UCSD-AML1 (cell line): ENCODE results near the gene NOL9.

Experiments used
- DNase-seq: peaks from one replicate; lab custom pipeline; 2025; ENCODE audit not compliant: unreplicated experiment; lab: John Stamatoyannopoulos, UW

The NOL9 gene

DNA sequence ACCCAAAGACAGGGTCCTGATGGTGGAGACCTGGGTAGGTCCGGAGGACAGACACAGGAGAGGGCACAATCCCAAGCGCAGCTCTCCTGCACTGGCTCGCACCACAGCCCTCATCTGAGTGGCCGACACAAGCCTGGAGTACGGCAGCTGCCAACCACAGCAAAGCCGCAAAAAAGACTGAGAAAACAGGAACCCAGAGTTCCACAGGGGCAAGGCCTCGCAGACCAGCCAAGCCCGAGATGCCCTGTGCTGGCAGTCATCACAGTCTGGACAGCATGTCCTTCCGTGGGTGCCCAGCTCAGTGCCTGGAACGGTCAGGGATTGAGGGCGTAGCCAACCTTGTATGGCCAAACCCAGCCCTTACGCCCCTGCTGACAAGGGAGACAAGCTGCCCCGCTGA, 36.9 kb upstream of the NOL9 start:
- peak; percentile 66 for DNase-seq

DNA sequence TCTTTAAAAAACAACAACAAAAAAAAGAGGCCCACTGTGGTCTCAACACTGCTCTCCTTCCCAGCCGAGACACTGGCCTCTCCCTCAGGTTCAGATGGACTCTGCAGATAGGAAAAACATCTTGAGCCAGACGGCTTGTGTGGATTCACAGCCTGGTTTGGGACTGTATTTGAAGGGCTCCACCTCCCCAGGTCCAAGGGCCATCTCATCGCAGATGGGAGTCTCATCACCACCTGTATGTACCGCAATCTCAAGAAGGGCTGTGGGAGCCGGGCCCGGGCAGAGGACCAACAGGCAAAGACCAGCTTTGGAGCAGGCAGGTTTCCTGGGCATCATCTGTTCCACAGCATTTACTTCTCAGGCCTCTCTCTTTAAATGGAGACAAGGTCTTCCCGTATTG, 35.7 kb upstream of the NOL9 start:
- DNase-seq, result no peak

GRCh38 chr1:6588893-6589520, 34.7 kb upstream of the NOL9 start:
- DNase-seq, result peak; percentile 54

DNA sequence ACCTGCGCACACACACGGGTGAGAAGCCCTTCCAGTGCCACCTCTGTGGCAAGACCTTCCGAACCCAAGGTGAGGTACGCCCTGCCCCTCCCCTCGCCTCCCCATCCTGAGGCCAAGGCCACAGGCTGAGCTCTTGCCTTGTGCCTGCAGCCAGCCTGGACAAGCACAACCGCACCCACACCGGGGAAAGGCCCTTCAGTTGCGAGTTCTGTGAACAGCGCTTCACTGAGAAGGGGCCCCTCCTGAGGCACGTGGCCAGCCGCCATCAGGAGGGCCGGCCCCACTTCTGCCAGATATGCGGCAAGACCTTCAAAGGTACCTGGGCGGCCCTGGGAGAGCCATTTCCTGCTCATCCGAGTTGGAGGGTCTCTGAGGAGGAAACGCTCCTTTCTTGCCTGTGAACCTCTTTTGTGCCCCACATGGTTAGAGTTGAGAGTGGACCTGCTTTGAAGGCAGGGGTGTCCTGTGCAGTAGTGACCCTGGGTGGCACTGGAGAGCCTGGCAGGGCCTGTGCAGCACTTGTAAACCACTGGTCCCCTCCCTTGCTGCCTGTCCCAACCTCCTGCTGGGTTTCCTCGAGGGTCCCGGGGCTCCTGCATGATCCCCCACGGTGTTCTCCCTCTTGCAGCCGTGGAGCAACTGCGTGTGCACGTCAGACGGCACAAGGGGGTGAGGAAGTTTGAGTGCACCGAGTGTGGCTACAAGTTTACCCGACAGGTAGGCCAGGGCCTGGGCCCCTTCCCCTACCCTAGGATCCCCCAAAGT, 34.0 kb upstream of the NOL9 start:
- DNase-seq, result no peak

GRCh38 chr1:6587261-6588005, 33.1 kb upstream of the NOL9 start:
- DNase-seq, result no peak

DNA sequence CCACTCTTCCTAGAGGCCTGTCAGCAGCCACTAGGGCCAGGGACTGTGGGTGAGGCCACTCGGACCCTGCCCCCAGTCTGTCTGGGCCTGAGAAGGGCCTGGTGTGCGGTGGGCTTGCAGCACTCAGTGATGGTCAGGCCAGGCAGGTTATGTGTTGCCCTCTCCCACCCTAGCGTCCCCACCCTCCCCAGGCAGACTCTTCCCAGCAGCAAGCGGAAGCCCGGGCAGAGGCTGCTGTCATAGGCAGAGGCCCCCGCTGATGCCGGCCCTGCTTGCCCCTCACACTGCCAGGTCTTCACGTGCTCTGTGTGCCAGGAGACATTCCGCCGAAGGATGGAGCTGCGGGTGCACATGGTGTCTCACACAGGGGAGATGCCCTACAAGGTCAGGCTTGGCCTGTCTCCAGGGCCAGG, 32.1 kb upstream of the NOL9 start:
- no peak for DNase-seq

DNA sequence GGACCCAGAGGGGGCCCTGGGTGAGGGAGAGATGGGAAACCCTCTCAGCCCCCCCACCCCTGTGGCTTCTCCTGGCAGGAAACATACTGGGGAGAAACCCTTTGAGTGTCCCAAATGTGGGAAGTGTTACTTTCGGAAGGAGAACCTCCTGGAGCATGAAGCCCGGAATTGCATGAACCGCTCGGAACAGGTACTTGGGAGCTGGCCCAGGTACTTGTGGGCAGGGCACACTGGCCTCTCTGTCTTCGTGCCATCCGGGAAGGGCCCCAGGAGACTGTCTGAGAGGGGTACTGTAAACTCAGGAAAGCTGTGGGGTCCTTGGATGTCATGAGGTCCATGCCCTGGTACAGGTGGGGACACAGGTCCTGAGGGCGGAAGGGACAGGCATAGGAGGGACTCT, 31.5 kb upstream of the NOL9 start:
- no peak for DNase-seq

- DNase-seq, result no peak
Observed at GRCh38 chr1:6585081-6585722, 30.9 kb upstream of the NOL9 start.

DNA sequence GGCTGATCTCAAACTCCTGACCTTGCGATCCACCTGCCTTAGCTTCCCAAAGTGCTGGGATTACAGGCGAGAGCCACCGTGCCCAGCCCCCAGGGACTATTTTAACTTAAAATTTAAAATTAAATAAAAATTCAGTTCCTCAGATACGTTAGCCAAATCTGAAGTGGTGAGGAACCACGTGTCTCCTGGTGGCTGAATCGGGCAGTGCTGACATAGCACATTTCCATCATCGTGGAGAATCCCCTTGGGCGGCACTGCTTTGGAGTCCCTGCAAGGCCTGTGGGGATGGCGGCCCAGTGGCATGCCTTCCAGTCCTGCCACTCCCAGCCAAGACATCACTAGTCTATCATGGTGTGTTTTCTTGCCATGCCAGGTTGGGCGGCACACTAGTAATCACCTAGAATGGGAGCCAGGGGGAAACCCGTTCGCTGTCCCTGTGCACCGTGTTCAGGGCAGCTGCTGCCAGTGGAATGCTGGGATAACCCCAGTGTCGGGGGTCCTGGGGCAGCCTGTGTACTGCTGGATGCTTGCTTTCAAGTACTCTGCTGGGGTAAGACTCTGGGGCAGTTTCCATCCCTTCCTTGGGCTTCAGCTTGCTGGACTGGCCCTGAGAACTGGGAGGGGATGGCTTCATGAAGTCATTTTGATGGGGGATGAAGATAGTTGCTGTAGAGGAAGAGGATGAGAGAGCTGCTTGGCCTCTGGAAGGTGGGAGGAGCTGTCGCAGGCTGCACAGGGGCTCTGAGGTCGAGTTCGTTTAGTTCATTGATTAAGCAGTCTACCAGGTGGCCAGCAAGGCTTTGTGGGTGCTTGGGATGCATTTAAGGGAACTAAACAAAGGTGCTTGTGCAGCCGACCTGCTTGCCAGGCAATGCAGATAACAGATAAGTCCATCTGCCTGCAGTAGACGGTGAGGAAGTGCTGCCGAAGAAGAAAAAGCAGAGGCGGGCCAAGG, 30.1 kb upstream of the NOL9 start:
- DNase-seq, result no peak

- DNase-seq, result no peak
Observed at GRCh38 chr1:6582370-6582769, 28.1 kb upstream of the NOL9 start.

- peak; percentile 74 for DNase-seq
Observed at GRCh38 chr1:6581561-6582305, 27.4 kb upstream of the NOL9 start.

GRCh38 chr1:6580593-6581409, 26.5 kb upstream of the NOL9 start:
- peak; percentile 73 for DNase-seq

GRCh38 chr1:6580119-6580592, 25.8 kb upstream of the NOL9 start:
- peak; percentile 51 for DNase-seq

DNA sequence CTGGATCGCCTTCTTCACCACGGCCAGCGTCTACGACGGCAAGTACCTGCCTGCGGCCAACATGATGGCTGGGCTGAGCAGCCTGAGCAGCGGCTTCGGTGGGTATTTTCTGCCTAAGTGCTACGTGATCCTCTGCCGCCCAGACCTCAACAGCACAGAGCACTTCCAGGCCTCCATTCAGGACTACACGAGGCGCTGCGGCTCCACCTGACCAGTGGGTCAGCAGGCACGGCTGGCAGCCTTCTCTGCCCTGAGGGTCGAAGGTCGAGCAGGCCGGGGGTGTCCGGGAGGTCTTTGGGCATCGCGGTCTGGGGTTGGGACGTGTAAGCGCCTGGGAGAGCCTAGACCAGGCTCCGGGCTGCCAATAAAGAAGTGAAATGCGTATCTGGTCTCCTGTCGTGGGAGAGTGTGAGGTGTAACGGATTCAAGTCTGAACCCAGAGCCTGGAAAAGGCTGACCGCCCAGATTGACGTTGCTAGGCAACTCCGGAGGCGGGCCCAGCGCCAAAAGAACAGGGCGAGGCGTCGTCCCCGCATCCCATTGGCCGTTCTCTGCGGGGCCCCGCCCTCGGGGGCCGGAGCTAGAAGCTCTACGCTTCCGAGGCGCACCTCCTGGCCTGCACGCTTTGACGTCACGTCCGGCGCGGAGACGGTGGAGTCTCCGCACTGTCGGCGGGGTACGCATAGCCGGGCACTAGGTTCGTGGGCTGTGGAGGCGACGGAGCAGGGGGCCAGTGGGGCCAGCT, 25.2 kb upstream of the NOL9 start, which contains the start of gene ZBTB48:
Gene ZBTB48, plus strand, starts transcription at position 621 of the 745 bp plus-strand sequence. CDS start 616 bp downstream, outside the sequence.
- DNase-seq, result peak; percentile 98

GRCh38 chr1:6578624-6579373, 24.5 kb upstream of the NOL9 start:
- DNase-seq, result no peak

DNA sequence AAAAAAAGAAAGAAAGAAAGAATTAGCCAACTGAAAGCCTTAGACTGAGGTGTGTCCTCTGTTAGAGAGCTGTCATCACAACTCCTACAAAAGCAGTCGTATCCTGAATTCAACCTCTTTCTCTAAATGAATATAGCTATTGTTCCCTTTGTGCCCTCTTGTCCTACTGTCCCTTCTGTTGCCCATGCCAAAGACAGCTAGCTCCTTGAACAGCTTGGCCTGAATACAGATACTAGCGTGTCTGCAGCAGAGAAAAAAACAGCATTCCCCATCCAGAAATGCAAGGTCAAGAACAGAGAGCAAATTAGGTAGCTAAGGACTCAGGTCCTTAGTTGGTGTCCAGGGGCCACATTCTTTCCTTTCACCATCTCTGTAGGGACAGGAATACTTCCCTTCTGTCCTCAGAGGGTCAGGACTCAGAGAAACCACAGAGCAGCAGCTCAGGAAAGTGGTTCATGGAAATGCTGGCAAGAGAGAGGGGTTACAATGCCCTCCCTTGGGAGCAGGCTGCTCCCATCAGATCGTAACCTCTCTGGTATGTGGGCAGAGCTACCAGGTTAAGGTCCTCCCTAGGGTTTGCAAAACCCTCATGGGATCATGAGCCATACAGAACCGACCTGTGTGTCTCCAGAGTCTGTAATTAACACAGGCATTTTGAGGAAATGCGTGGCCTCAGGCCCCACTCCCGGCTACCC, 23.7 kb upstream of the NOL9 start:
- DNase-seq, result no peak

- DNase-seq, result no peak
Observed at GRCh38 chr1:6574818-6575217, 20.5 kb upstream of the NOL9 start.
